Activated CD8-positive, alpha-beta T cell treated with anti-CD3 and anti-CD28 coated beads for 36 hours (primary cell): ENCODE data around the gene SYNDIG1. TPM values are rescaled to one million over a fixed set of nuclear protein-coding genes. Genes with fewer than 3 reads are reported as not detected.

ENCODE experiments used
- ATAC-seq: fragments of 200-7000 bp; cut with Tn5 transposase; one replicate; pipeline ENCODE4 v1.10.0; 2021; ENCODE audit warnings: mild to moderate bottlenecking, moderate library complexity
- CTCF ChIA-PET: fragments of 350-600 bp; sonication (Branson Sonifier 250); formaldehyde crosslinking; loops from one replicate; lab custom pipeline; 2021; ENCODE audit warnings: antibody characterized with exemption; lab: Charles Lee
- POLR2A ChIA-PET: fragments of 350-600 bp; sonication (Branson Sonifier 250); formaldehyde crosslinking; loops from one replicate; lab custom pipeline; 2021; ENCODE audit warnings: antibody characterized with exemption; lab: Charles Lee
- DNase-seq: peaks from one replicate; pipeline ENCODE4 v3.0.0-alpha.2; 2020
- H3K27ac Mint-ChIP-seq: one replicate; pipeline ENCODE4 v1.8.0; 2021; ENCODE audit warnings: mild to moderate bottlenecking, mixed read lengths
- H3K27me3 Mint-ChIP-seq: one replicate; pipeline ENCODE4 v1.8.0; 2021; ENCODE audit warnings: mixed read lengths
- H3K36me3 Mint-ChIP-seq: one replicate; pipeline ENCODE4 v1.8.0; 2021; ENCODE audit warnings: low read depth, mixed read lengths
- H3K4me1 Mint-ChIP-seq: one replicate; pipeline ENCODE4 v1.8.0; 2021; ENCODE audit warnings: low read depth, mixed read lengths
- H3K4me3 Mint-ChIP-seq: one replicate; pipeline ENCODE4 v1.8.0; 2021; ENCODE audit warnings: mild to moderate bottlenecking, moderate library complexity, mixed read lengths
- H3K9me3 Mint-ChIP-seq: one replicate; pipeline ENCODE4 v1.8.0; 2021; ENCODE audit warnings: mixed read lengths
- CTCF ChIP-seq: fragments of 200-600 bp; IDR thresholded peaks from one replicate; pipeline ENCODE4 v1.8.0; 2022; ENCODE audit warnings: antibody characterized with exemption, mild to moderate bottlenecking
- intact Hi-C: fragments of 100-400 bp; cut with micrococcal nuclease; formaldehyde crosslinking; loops from one replicate; pipeline ENCODE4 v1.10.0; 2022
- total RNA-seq, 2 experiments: library from RNA; stranded (reverse); gene quantifications; one replicate each; pipeline ENCODE4 v1.2.3, GENCODE V29; 2021

The SYNDIG1 gene
- total RNA-seq, 2 experiments from 2014 or later = not detected

DNA sequence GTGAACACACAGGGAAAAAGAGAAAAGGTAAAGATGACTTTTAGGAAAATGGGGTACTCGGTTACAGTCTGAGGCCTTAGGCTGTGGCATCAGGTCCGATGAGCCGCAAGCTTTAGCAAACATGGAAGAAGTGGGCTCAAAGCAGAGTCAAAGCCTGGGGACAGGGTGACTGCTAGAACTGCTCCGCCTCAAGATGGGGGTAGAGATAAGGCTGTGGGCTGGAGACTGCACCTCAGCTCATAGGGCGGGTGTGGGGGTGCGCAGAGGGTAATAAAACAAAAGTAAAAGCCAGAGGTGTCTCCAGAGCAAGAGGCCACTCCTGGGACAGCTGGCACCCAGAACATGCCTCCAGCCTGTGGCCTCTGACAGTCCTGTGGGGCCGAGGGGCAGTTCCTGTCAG lies 21.3 kb upstream of the SYNDIG1 start:
- CTCF ChIA-PET = no interaction called here
- intact Hi-C loops = no loop called here
- no peaks in the 10 kb centered on the region for H3K9me3 Mint-ChIP-seq
- no peaks in the 10 kb centered on the region for H3K36me3 Mint-ChIP-seq
- ATAC-seq = no peak
- H3K4me1 Mint-ChIP-seq = no peaks in the 10 kb centered on the region
- POLR2A ChIA-PET = no interaction called here
- no peak for TF ChIP-seq CTCF
- no peak overlapping the region for H3K4me3 Mint-ChIP-seq
- DNase-seq = no peak
- no peaks in the 10 kb centered on the region for H3K27me3 Mint-ChIP-seq
- no peak overlapping the region for H3K27ac Mint-ChIP-seq

- DNase-seq = no peak
- Mint-ChIP-seq H3K27me3 (no peaks in the 10 kb centered on the region), H3K9me3 (no peaks in the 10 kb centered on the region), H3K27ac (no peak overlapping the region), H3K4me1 (peaks cover 4% of the 10 kb centered on the region), H3K4me3 (no peak overlapping the region), H3K36me3 (no peaks in the 10 kb centered on the region)
- ChIA-PET CTCF (no interaction called here), POLR2A (no interaction called here)
- ATAC-seq = no peak
- intact Hi-C loops = no loop called here
- TF ChIP-seq CTCF = no peak
Observed at GRCh38 chr20:24449026-24449720, 20.3 kb upstream of the SYNDIG1 start.

DNA sequence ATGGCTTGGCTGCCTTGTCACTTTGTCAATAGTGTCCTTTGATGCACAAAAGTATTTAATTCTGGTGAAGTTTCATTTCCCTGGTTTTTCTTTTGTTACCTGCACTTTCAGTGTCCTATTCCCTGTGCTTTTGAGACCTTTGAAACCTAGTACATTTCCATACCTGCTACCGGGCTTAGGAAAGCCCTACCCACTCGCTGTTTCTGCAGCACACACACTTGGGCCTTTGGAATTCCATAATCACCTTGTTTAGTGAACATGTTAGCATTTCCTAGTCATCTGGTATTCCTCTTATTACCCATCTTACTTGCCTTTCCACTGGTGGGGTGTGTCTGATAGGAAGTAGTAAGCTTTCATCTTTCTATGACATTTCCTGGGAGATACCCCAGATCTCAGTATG lies 19.3 kb upstream of the SYNDIG1 start:
- no peak overlapping the region for H3K4me3 Mint-ChIP-seq
- ChIA-PET POLR2A (no interaction called here), CTCF (no interaction called here)
- no peak for TF ChIP-seq CTCF
- intact Hi-C loops = no loop called here
- H3K27me3 Mint-ChIP-seq = no peaks in the 10 kb centered on the region
- ATAC-seq (no peak), DNase-seq (no peak)
- no peaks in the 10 kb centered on the region for H3K36me3 Mint-ChIP-seq
- H3K9me3 Mint-ChIP-seq = no peaks in the 10 kb centered on the region
- peaks cover 4% of the 10 kb centered on the region for H3K4me1 Mint-ChIP-seq
- no peak overlapping the region for H3K27ac Mint-ChIP-seq

GRCh38 chr20:24450624-24451376 lies 18.6 kb upstream of the SYNDIG1 start:
- no peaks in the 10 kb centered on the region for H3K9me3 Mint-ChIP-seq
- no peaks in the 10 kb centered on the region for H3K36me3 Mint-ChIP-seq
- DNase-seq (no peak), ATAC-seq (no peak)
- H3K27ac Mint-ChIP-seq = no peak overlapping the region
- POLR2A ChIA-PET = no interaction called here
- H3K27me3 Mint-ChIP-seq = no peaks in the 10 kb centered on the region
- H3K4me3 Mint-ChIP-seq = no peak overlapping the region
- CTCF ChIA-PET = no interaction called here
- intact Hi-C loops = no loop called here
- no peak for TF ChIP-seq CTCF
- H3K4me1 Mint-ChIP-seq = peaks cover 4% of the 10 kb centered on the region

DNA sequence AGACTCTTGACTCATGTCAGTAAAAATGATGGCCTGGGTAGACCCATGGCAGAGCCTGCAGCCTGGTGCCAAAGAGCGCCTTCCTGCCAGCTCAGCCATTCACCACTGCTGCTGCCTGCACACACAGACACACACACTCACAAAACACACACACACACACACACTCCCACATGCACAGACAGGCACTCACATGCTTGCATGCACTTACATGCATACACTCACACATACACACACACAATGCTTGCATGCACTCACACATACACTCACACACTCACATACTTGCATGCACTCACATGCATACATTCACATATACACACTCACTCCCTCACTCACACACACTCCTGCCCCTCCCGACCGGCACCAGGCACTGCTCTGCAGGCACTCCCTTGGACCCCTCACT lies 18.0 kb upstream of the SYNDIG1 start:
- CTCF ChIA-PET = no interaction called here

More for the DNA sequence above, 18.0 kb upstream of the SYNDIG1 start:
- no peak for DNase-seq
- no peak for ATAC-seq
- intact Hi-C loops = no loop called here
- no peak for TF ChIP-seq CTCF
- POLR2A ChIA-PET = no interaction called here
- Mint-ChIP-seq H3K9me3 (no peaks in the 10 kb centered on the region), H3K4me3 (no peak overlapping the region), H3K36me3 (no peaks in the 10 kb centered on the region), H3K4me1 (peaks cover 4% of the 10 kb centered on the region), H3K27ac (no peak overlapping the region), H3K27me3 (no peaks in the 10 kb centered on the region)
